KMS-11 (cell line): ENCODE measurements around the gene DLG2.

Experiments
- H2AFZ ChIP-seq: fragments of 200-600 bp; sonication (generic); 2 replicates; pipeline ENCODE4 v1.6.1; 2016; ENCODE audit warnings: antibody characterized with exemption, mixed run types, low read depth
- H3K27ac ChIP-seq: fragments of 200-600 bp; sonication (generic); 2 replicates; pipeline ENCODE4 v1.6.1; 2016; ENCODE audit warnings: mild to moderate bottlenecking, mixed run types
- H3K27me3 ChIP-seq: fragments of 200-600 bp; sonication (generic); 2 replicates; pipeline ENCODE4 v1.6.1; 2017; ENCODE audit warnings: mild to moderate bottlenecking, low read depth, mixed run types, moderate library complexity; ENCODE audit not compliant: insufficient read depth
- H3K36me3 ChIP-seq: fragments of 200-600 bp; sonication (generic); 2 replicates; pipeline ENCODE4 v1.6.1; 2017; ENCODE audit warnings: mild to moderate bottlenecking, mixed run types; ENCODE audit not compliant: insufficient read depth
- H3K4me1 ChIP-seq: fragments of 200-600 bp; sonication (generic); 2 replicates; pipeline ENCODE4 v1.6.1; 2016; ENCODE audit warnings: mild to moderate bottlenecking, low read depth, mixed run types; ENCODE audit not compliant: poor library complexity, severe bottlenecking
- H3K4me2 ChIP-seq: fragments of 200-600 bp; sonication (generic); 2 replicates; pipeline ENCODE4 v1.7.0; 2016; ENCODE audit warnings: mild to moderate bottlenecking, mixed run types
- H3K4me3 ChIP-seq: fragments of 200-600 bp; sonication (generic); IDR thresholded peaks from 2 replicates; pipeline ENCODE4 v1.6.1; 2017; ENCODE audit warnings: low read depth, low read length, mixed read lengths; ENCODE audit not compliant: insufficient read depth
- H3K79me2 ChIP-seq: fragments of 200-600 bp; sonication (generic); 2 replicates; pipeline ENCODE4 v1.6.1; 2016; ENCODE audit warnings: low read depth, mixed run types; ENCODE audit not compliant: insufficient read depth
- H3K9ac ChIP-seq: fragments of 200-600 bp; sonication (generic); 2 replicates; pipeline ENCODE4 v1.6.1; 2016; ENCODE audit warnings: mild to moderate bottlenecking, mixed run types
- H4K20me1 ChIP-seq: fragments of 200-600 bp; sonication (generic); 2 replicates; pipeline ENCODE4 v1.6.1; 2016; ENCODE audit warnings: mild to moderate bottlenecking, mixed run types; ENCODE audit not compliant: insufficient read depth
- CTCF ChIP-seq: fragments of 200-600 bp; sonication (generic); conservative IDR thresholded peaks from 2 replicates; pipeline ENCODE4 v1.6.1; 2017; ENCODE audit warnings: low read depth, mild to moderate bottlenecking, antibody characterized with exemption, low read length, moderate library complexity, mixed read lengths

DLG2 gene

DNA sequence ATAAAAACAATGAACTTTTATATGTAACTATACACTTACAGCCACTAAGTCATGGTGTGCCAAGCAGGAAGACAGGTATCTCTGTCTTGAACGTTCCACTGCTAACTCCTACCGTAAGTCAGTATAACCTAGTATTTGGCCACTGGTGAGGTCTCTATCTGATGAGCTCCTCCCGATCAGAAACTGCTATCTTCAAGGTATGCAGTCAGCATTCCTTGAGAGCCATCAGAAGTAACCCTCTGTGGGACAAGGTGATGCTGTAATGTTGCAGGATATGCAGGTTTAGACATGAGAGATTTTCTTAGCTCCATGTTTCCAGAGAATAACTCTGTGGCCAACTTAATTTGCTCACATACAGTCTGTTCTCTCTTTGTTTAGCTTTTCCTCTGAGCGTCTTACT is 1943.1 kb downstream of the DLG2 start:
- H2AFZ ChIP-seq, result no peak overlapping the region
- no peaks in the 10 kb centered on the region for H3K36me3 ChIP-seq
- no peak overlapping the region for H3K9ac ChIP-seq
- no peaks in the 10 kb centered on the region for H3K79me2 ChIP-seq
- no peak overlapping the region for H3K4me2 ChIP-seq
- peaks cover 24% of the 10 kb centered on the region for H3K4me1 ChIP-seq
- H4K20me1 ChIP-seq, result no peaks in the 10 kb centered on the region
- no peaks in the 10 kb centered on the region for H3K27me3 ChIP-seq
- no peak overlapping the region for H3K4me3 ChIP-seq
- H3K27ac ChIP-seq, result no peak overlapping the region
- no peak for TF ChIP-seq CTCF

DNA sequence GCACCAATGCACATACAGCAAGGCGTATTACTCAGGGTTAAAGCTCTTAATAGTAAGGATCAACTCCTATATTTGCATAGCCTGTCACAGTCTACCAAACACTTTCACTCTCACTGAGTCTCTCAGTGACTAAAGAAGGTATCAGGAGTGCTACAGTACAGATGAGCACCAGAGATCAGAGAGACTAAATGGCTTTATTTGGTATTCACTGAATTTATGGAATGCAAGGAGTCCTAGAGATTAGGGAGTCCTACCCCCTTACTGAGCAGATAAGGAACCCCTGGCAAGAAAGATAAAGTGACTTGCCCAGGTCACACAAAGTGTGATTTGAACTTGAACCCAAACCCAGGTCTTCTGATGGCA is 1944.6 kb downstream of the DLG2 start:
- Histone ChIP-seq H3K27me3 (no peaks in the 10 kb centered on the region), H3K4me3 (no peak overlapping the region), H3K79me2 (no peaks in the 10 kb centered on the region), H3K9ac (no peak overlapping the region), H4K20me1 (no peaks in the 10 kb centered on the region), H3K36me3 (no peaks in the 10 kb centered on the region), H3K4me2 (no peak overlapping the region), H2AFZ (no peak overlapping the region), H3K27ac (no peak overlapping the region), H3K4me1 (peaks cover 24% of the 10 kb centered on the region)
- TF ChIP-seq CTCF, result no peak

DNA sequence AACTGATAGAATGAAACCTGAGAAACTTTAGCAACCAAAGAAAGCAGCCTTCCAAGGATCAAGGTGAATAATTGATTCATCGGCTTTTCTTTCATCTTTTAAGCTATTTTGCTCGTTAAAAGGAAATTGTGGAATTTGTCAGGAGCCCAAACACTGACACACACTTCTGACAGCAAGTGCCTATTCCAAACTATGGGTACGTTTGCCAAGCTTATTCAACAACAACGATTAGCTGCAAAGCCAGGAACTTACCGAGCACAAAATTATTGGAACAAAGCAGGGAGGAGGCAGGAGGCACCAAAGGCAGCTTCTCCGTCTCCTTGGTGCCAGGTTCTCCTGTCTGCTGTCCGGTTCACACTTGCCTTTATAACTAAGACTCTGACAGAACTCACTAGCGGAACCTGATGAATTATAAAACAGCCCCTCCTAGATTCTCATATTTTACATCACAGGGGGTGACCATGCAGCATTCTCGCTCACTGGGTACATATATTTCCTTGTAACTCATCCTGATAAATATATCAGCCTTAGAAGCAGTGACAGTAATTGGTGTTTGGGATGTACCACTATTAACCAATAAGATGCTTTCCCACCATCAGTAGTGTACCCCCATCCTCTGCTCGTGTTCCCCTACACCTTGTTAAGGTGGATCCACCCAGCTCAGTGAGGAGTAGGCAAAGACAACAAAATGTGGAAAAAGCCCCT is 1945.1 kb downstream of the DLG2 start:
- Histone ChIP-seq H3K4me2 (peak overlapping the region; percentile 52; the same call in 1 of the 2 replicates), H3K4me3 (no peak overlapping the region), H3K27ac (peak overlapping the region; percentile 29; the same call in 1 of the 2 replicates)

GRCh38 chr11:83681031-83681781 is 1945.9 kb downstream of the DLG2 start:
- no peaks in the 10 kb centered on the region for H3K79me2 ChIP-seq
- peak overlapping the region; percentile 52 for H3K4me2 ChIP-seq
- no peak for TF ChIP-seq CTCF
- no peaks in the 10 kb centered on the region for H3K36me3 ChIP-seq
- H3K9ac ChIP-seq, result no peak overlapping the region; the same call in 1 of the 2 replicates
- H3K4me3 ChIP-seq, result no peak overlapping the region
- H3K4me1 ChIP-seq, result peaks cover 24% of the 10 kb centered on the region
- no peaks in the 10 kb centered on the region for H4K20me1 ChIP-seq
- no peaks in the 10 kb centered on the region for H3K27me3 ChIP-seq
- peak overlapping the region; percentile 29; the same call in 1 of the 2 replicates for H3K27ac ChIP-seq
- peak overlapping the region; percentile 51 for H2AFZ ChIP-seq

More for the DNA sequence above, 1945.1 kb downstream of the DLG2 start:
- peak overlapping the region; percentile 51; the same call in 1 of the 2 replicates for H2AFZ ChIP-seq
- no peaks in the 10 kb centered on the region for H4K20me1 ChIP-seq
- H3K36me3 ChIP-seq, result no peaks in the 10 kb centered on the region
- no peak for TF ChIP-seq CTCF
- H3K27me3 ChIP-seq, result no peaks in the 10 kb centered on the region
- H3K4me1 ChIP-seq, result peaks cover 24% of the 10 kb centered on the region
- H3K9ac ChIP-seq, result no peak overlapping the region
- H3K79me2 ChIP-seq, result no peaks in the 10 kb centered on the region
